LNCAP (cell line): Measurements from ENCODE around the gene SLF1.

Source experiments
- CTCF ChIP-seq: fragments of 450-650 bp; IDR thresholded peaks from 2 replicates; pipeline ENCODE4 v1.5.1; 2017; ENCODE audit warnings: mild to moderate bottlenecking

The SLF1 gene

GRCh38 chr5:94691291-94691690 is 72.8 kb downstream of the SLF1 start:
- TF ChIP-seq CTCF = no peak

GRCh38 chr5:94691949-94692348 is 73.5 kb downstream of the SLF1 start:
- no peak for TF ChIP-seq CTCF

GRCh38 chr5:94692581-94692980 is 74.1 kb downstream of the SLF1 start:
- no peak for TF ChIP-seq CTCF

- TF ChIP-seq CTCF = peak; percentile 53; the same call in 1 of the 2 replicates
Observed at GRCh38 chr5:94693043-94693822, 74.8 kb downstream of the SLF1 start.

GRCh38 chr5:94693845-94694370 is 75.4 kb downstream of the SLF1 start:
- TF ChIP-seq CTCF = no peak

- TF ChIP-seq CTCF = no peak
Observed at GRCh38 chr5:94694671-94695070, 76.2 kb downstream of the SLF1 start.

- TF ChIP-seq CTCF = no peak
Observed at GRCh38 chr5:94698197-94698596, 79.7 kb downstream of the SLF1 start.
